Body of pancreas (tissue), 4 donors: Measurements from ENCODE around the gene PTPRN2. TPM values are rescaled to one million over a fixed set of nuclear protein-coding genes. Genes with fewer than 3 reads are reported as not detected.

Experiments
- ATAC-seq: fragments of 150-250 bp; one replicate; pipeline ENCODE4 v1.9.1; 2016
- DNase-seq, 4 donors: peaks; one replicate each; pipeline ENCODE4 v3.0.0-alpha.2; 2019
- H3K27ac ChIP-seq, 4 donors: fragments of 200-600 bp; sonication (generic); 1 replicate in 3 of 4; 2 replicates in 1 of 4; pipeline versions ENCODE4 v1.5.1 to v1.6.1; 2016 to 2019; ENCODE audit warnings: mild to moderate bottlenecking in 1 of 4, mixed read lengths in 1 of 4, moderate library complexity in 1 of 4
- H3K27me3 ChIP-seq, 2 donors: fragments of 200-600 bp; sonication (generic); one replicate each; pipeline ENCODE4 v1.6.0; 2016; ENCODE audit warnings: mild to moderate bottlenecking in 1 of 2
- H3K36me3 ChIP-seq, 2 donors: fragments of 200-600 bp; sonication (generic); replicated peaks in 1 of 2; 2 replicates each; pipeline ENCODE4 v1.5.1; 2016; ENCODE audit warnings: low read depth in 2 of 2; ENCODE audit not compliant: insufficient read depth in 1 of 2
- H3K4me1 ChIP-seq: fragments of 200-600 bp; sonication (generic); one replicate; pipeline ENCODE4 v1.6.0; 2016
- H3K4me3 ChIP-seq, 2 donors: fragments of 200-600 bp; sonication (generic); 1 replicate in 1 of 2; 2 replicates in 1 of 2; pipeline ENCODE4 v1.5.1; 2016 to 2019
- H3K9me3 ChIP-seq, 3 donors: fragments of 200-600 bp; sonication (generic); 1 replicate in 2 of 3; 2 replicates in 1 of 3; pipeline ENCODE4 v1.5.1; 2016
- CTCF ChIP-seq, 7 experiments: fragments of 450-650 bp in 4 of 7; fragments of 200-600 bp in 3 of 7; sonication (generic) in 3 of 7; IDR thresholded peaks; one replicate each; pipeline ENCODE4 v1.5.1; 2016 to 2019; ENCODE audit warnings: antibody characterized with exemption in 7 of 7
- POLR2A ChIP-seq, 3 donors: fragments of 450-650 bp; IDR thresholded peaks; one replicate each; pipeline ENCODE4 v1.6.1; 2016; ENCODE audit warnings: antibody characterized with exemption in 3 of 3, mild to moderate bottlenecking in 2 of 3
- WGBS, 2 donors: methylation state at CpG; one replicate each; pipeline ENCODE4 v1.1.5; 2017; 5-methylcytosine and 5-hydroxymethylcytosine counted together
- intact Hi-C: fragments of 100-400 bp; cut with DNase I; formaldehyde crosslinking; loops from one replicate; pipeline ENCODE4 v1.15.1; 2023
- total RNA-seq, 2 donors: library from RNA; depleted of rRNA; stranded (reverse); fragments of >200 nt; gene quantifications; one replicate each; pipeline ENCODE4 v1.1.0, GENCODE V29; 2016

Gene PTPRN2
- total RNA-seq, 2 donors from 2014 or later, result 31.6 to 76.1 TPM

GRCh38 chr7:157579425-157579824 lies 1008.2 kb downstream of the PTPRN2 start:
- ATAC-seq, result no peak
- no peaks in the 10 kb centered on the region for H3K9me3 ChIP-seq
- no peaks in the 10 kb centered on the region for H3K27me3 ChIP-seq
- H3K36me3 ChIP-seq, result no peaks in the 10 kb centered on the region
- H3K4me1 ChIP-seq, result no peaks in the 10 kb centered on the region
- WGBS, 2 donors, result 91 to 93% methylated on average over 16 of the region's 16 CpGs
- TF ChIP-seq CTCF (IDR thresholded peaks at IDR 0.05) (no peak), POLR2A (IDR thresholded peaks at IDR 0.05) (no peak)
- H3K4me3 ChIP-seq, result no peak overlapping the region
- DNase-seq, result no peak
- no peak overlapping the region for H3K27ac ChIP-seq
- intact Hi-C loops, result no loop called here

- DNase-seq, result no peak
- ATAC-seq, result no peak
- no peak overlapping the region for H3K27ac ChIP-seq
Observed at GRCh38 chr7:157577796-157578339, 1009.8 kb downstream of the PTPRN2 start.

GRCh38 chr7:157577061-157577460 lies 1010.6 kb downstream of the PTPRN2 start:
- TF ChIP-seq CTCF (IDR thresholded peaks at IDR 0.05) (no peak), POLR2A (IDR thresholded peaks at IDR 0.05) (no peak)

More at GRCh38 chr7:157577796-157578339, 1009.8 kb downstream of the PTPRN2 start:
- intact Hi-C loops, result no loop called here
- Histone ChIP-seq H3K4me1 (no peaks in the 10 kb centered on the region), H3K9me3 (no peaks in the 10 kb centered on the region), H3K36me3 (no peaks in the 10 kb centered on the region), H3K27me3 (no peaks in the 10 kb centered on the region), H3K4me3 (no peak overlapping the region)
- TF ChIP-seq POLR2A (IDR thresholded peaks at IDR 0.05) (no peak), CTCF (IDR thresholded peaks at IDR 0.05) (no peak)
- 95% methylated on average over 20 to 25 of the region's 31 CpGs for WGBS, 2 donors

GRCh38 chr7:157576415-157576814 lies 1011.2 kb downstream of the PTPRN2 start:
- Histone ChIP-seq H3K4me1 (no peaks in the 10 kb centered on the region), H3K27ac (no peak overlapping the region), H3K36me3 (no peaks in the 10 kb centered on the region), H3K27me3 (no peaks in the 10 kb centered on the region), H3K9me3 (no peaks in the 10 kb centered on the region), H3K4me3 (no peak overlapping the region)
- ATAC-seq (no peak), DNase-seq (peak in 2 of 4 donors; percentile 7 to 21)
- TF ChIP-seq CTCF (IDR thresholded peaks at IDR 0.05) (no peak), POLR2A (IDR thresholded peaks at IDR 0.05) (peak in 2 of 3 donors; percentile 16 to 17)
- intact Hi-C loops, result no loop called here
- 66 to 69% methylated on average over 36 of the region's 36 CpGs for WGBS, 2 donors

More at GRCh38 chr7:157577061-157577460, 1010.6 kb downstream of the PTPRN2 start:
- no peaks in the 10 kb centered on the region for H3K4me1 ChIP-seq
- no peak overlapping the region for H3K4me3 ChIP-seq
- no peaks in the 10 kb centered on the region for H3K36me3 ChIP-seq
- DNase-seq, result no peak
- 80 to 81% methylated on average over 14 of the region's 14 CpGs for WGBS, 2 donors
- intact Hi-C loops, result no loop called here
- H3K27ac ChIP-seq, result no peak overlapping the region
- H3K27me3 ChIP-seq, result no peaks in the 10 kb centered on the region
- ATAC-seq, result no peak
- no peaks in the 10 kb centered on the region for H3K9me3 ChIP-seq

- H3K36me3 ChIP-seq, result no peaks in the 10 kb centered on the region
- H3K9me3 ChIP-seq, result no peaks in the 10 kb centered on the region
- H3K27ac ChIP-seq, result no peak overlapping the region
- H3K4me3 ChIP-seq, result no peak overlapping the region
- intact Hi-C loops, result no loop called here
- no peak for ATAC-seq
- WGBS, 2 donors, result 84 to 90% methylated on average over 5 of the region's 5 CpGs
- no peaks in the 10 kb centered on the region for H3K4me1 ChIP-seq
- no peak for TF ChIP-seq CTCF (IDR thresholded peaks at IDR 0.05)
- TF ChIP-seq POLR2A (IDR thresholded peaks at IDR 0.05), result no peak
- no peaks in the 10 kb centered on the region for H3K27me3 ChIP-seq
- no peak for DNase-seq
Observed at GRCh38 chr7:157575777-157576176, 1011.8 kb downstream of the PTPRN2 start.
